NCI-H446 (cell line): ENCODE measurements around the gene TMEM217.
A peak's percentile ranks its signal among the peaks of the same experiment; 100 is the strongest.
"Not testable (repeated sequence)": the region's sequence is repeated elsewhere in the genome, so short reads cannot be mapped to it uniquely, and the experiment has no call there.

ENCODE experiments used
- DNase-seq, 2 experiments: peaks; one replicate each; lab custom pipeline; 2025; lab: John Stamatoyannopoulos, UW

The TMEM217 gene

DNA sequence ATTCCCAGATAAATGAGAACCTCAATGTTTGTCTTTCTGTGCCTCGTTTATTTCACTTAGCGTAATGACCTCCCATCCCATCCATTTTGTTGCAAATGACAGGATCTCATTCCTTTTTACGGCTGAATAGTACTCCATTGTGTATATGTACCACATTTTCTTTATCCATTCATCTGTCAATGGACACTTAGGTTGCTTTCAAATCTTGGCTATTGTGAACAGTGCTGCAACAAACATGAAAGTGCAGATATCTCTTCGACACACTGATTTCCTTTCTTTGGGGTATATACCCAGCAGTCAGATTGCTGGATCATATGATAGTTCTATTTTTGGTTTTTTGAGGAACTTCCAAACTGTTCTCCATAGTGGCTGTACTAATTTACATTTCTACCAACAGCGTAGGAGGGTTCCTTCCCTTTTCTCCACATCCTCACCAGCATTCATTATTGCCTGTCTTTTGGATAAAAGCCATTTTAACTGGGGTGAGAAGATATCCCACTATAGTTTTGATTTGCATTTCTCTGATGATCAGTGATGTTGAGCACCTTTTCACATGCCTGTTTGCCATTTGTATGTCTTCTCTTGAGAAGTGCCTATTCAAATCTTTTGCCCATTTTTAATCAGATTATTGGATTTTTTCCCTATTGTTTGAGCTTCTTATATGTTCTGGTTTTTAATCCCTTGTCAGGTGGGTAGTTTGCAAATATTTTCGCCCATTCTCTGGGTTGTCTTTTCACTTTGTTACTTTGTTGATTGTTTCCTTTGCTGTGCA, 71.8 kb downstream of the TMEM217 start:
- not testable (repeated sequence) for DNase-seq

DNA sequence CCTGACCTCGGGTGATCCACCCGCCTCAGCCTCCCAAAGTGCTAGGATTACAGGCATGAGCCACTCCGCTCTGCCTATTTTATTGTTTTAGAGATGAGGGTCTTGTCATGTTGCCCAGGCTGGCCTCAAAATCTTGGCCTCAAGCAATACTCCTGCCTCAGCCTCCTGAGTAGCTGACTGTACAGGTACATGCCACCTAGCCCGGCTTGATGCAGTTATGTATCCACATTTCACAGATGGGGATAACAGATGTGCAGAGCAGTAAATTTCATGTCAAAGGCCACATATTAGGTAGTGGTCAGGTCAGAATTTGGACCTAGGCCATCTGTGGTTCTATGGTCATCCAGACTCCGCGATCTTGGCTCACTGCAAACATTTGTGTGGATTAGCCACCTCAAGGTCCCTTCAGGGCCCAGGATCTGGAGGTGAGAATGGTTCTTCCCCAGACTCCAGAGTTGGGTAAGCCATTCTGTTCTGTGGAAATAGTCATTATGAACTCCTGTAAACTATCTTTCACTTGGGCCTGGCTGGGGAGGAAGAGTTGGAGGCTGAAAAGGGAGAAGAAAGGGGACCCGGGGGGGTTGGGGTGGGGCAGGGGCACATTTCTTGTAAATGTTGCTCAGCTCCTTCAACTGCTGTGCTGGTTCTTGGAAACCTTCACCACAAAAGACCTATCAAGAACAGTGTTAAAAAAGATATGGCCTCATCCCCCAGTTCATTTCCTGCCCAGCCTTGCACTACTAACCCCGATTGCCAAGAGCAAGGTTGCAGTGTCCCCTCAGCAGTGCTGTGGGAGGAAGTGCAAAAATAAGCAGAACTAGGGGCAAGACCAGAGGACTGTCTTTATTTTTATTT, 75.0 kb downstream of the TMEM217 start:
- no peak for DNase-seq

DNA sequence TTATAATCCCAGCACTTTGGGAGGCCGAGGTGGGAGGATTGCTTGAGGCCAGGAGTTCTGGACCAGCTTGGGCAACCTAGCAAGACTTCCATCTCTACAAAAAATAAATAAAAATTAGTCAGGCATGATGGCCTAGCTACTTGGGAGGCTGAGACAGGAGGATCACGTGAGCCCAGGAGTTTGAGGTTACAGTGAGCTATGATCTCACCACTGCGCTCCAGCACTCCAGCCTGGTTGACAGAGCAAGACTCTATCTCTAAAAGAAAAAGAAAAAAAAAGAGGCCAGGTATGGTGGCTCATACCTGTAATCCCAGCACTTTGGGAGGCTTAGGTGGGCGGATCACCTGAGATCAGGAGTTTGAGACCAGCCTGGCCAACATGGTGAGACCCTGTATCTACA, 77.3 kb downstream of the TMEM217 start:
- not testable (repeated sequence) for DNase-seq

DNA sequence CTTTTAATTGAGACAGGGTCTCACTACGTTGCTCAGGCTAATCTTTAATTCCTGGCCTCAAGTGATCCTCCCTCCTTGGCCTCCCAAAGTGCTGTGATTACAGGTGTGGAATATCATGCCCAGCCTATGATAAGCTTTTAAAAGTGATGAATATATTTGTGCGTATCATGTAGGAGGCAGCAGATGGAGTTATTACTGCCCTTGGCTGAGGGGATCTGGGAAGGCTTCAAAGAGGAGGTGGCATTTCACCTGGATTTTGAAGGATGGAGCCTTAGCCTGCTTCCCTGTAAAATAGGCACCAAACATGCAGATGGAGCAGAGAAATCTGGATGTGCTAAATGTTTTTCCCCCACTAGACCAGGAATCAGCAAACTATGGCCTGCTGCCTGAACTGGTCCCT, 77.9 kb downstream of the TMEM217 start:
- DNase-seq, result no peak

DNA sequence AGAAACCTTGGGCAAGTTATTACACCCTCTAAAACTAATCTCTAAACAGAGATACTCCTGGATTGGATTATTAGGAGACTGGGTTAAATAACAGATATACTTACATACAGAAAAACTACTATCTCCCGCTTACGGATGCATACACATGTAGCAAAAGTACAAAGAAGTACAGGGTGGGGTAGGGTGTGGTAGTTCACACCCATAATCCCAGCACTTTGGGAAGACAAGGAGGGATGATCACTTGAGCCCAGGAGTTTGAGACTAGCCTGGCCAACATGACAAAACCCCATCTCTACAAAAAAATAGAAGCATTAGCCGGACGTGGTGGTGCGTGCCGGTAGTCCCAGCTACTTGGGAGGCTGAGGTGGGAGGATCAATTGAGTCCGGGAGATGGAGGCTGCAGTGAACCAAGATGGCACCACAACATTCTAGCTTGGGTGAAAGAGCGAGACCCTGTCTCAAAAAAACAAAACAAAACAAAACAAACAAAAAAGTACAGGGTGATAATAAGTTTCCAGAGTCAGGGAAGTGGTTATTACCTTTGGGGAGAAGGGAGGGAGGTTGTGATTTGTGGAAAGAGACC, 79.9 kb downstream of the TMEM217 start:
- no peak for DNase-seq

DNA sequence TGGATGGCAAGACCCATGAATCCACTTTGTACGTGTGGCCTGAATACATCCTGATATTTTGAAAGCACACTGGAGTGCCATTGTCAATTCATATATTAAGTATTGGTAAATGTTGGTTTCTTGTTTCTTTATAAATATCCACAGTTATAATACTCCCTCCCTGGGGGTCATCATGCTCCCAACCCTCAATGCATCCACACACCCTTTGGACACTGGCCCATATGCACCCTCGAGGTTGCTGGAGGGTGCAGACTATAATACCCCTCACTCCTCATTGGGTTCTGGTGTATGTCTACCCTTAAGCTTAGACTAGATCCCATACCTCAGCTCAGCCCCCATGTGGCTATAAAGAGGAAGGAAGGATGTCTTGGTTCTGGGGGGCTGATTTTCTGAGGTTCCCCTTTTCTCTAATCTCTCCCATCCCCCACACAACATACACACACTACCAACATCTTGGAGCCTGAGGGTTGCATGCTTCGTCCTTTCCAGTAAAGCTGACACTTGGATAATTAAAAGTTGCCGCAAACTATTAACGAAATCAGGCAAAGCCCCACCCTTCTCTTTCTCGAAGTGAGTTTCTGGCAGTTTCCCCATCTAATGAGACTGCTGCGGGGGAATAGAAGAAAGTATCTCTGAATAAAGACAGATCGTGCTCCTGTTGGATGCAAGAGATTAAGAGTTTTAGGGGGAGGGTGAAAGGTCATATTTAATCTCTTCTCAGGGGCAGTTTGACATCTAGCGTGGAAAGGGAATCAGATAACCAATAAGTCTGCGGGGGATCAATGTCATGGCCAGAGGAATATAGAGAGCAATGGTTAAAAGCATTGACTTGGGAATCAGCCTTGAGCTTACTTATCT, 80.6 kb downstream of the TMEM217 start:
- DNase-seq, result no peak

DNA sequence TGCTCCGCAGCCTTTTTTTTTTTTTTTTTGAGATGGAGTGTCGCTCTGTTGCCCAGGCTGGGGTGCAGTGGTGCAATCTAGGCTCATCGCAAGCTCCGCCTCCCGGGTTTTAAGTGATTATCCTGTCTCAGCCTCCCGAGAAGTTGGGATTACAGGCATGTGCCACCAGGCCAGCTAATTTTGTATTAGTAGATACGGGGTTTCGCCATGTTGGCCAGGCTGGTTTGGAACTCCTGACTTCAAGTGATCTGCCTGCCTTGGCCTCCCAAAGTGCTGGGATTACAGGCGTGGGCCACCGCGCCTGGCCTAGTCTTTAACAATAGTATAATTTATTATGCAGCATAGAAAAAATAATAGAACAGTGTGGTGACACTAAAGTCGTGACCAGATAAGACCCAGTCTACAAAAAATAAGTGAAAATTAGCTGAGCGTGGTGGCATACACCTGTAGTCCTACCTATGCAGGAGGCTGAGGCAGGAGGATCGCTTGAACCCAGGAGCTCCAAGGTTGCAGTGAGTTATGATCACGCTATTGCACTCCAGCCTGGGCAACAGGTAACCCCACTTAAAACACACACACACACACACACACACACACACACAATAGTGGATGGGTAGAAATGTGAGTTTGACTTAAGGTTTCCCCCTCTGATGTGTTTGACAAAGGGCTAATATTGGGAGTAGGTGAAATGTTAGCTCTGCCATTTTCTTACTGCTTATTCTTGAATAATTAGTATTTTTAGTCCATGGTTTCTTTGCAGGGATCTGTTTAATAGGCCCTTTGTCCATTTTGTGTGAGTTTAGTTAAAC, 81.5 kb downstream of the TMEM217 start:
- DNase-seq, result no peak

DNA sequence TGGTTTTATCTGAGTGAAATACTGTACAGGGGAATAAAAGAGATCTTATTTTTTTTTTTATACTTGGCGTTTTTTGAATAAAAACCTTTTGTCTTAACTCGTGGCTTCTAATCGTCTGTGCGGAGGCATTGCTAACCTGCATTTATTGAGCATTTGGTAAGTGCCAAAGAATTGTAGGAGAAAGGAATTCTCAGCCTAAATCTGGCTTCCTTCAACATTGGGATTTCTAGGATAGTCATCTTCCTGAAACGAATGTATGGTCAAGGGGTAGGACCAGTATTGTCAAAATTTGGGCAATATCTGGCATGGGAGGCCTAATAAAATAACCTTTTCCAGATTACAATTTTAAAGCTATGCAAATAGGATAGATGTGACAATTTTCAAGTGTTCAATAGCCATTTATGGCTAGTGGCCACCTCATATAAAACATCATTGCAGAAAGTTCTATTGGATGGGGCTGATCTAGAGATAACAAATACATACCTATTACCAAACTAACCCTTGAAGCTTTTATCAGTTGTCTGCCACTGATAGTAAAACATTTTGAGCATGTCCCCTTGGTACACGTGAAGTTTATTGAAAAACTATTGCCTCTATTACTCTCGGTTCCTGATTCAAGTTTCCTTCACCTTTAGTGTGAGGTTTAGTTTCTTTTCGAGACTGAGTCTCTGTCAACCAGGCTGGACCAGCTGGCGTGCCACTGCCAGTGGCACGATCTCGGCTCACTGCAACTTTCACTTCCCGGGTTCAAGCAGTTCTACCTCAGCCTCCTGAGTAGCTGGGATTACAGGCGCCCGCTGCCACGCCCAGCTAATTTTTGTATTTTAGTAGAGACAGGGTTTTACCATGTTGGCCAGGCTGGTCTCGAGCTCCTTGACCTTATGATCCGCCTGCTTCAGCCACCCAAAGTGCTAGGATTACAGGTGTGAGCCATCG, 82.3 kb downstream of the TMEM217 start:
- no peak for DNase-seq

DNA sequence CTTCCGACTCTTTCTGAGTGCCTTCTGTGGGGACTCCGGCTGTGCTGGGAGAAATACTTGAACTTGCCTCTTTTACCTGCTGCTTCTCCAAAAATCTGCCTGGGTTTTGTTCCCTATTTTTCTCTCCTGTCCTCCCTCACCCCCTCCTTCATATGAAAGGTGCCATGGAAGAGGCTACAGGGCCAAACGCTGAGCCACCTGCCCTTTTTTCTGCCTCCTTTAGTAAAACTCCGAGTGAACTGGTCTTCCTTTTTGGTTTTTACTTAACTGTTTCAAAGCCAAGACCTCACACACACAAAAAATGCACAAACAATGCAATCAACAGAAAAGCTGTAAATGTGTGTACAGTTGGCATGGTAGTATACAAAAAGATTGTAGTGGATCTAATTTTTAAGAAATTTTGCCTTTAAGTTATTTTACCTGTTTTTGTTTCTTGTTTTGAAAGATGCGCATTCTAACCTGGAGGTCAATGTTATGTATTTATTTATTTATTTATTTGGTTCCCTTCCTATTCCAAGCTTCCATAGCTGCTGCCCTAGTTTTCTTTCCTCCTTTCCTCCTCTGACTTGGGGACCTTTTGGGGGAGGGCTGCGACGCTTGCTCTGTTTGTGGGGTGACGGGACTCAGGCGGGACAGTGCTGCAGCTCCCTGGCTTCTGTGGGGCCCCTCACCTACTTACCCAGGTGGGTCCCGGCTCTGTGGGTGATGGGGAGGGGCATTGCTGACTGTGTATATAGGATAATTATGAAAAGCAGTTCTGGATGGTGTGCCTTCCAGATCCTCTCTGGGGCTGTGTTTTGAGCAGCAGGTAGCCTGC, 83.2 kb downstream of the TMEM217 start:
- DNase-seq, result no peak

DNA sequence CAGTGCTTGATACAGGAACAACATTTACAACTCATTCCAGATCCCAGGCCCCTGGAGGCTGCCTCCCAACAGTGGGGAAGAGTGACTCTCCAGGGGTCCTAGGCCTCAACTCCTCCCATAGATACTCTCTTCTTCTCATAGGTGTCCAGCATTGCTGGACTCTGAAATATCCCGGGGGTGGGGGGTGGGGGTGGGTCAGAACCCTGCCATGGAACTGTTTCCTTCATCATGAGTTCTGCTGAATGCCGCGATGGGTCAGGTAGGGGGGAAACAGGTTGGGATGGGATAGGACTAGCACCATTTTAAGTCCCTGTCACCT, 83.8 kb downstream of the TMEM217 start:
- no peak for DNase-seq

DNA sequence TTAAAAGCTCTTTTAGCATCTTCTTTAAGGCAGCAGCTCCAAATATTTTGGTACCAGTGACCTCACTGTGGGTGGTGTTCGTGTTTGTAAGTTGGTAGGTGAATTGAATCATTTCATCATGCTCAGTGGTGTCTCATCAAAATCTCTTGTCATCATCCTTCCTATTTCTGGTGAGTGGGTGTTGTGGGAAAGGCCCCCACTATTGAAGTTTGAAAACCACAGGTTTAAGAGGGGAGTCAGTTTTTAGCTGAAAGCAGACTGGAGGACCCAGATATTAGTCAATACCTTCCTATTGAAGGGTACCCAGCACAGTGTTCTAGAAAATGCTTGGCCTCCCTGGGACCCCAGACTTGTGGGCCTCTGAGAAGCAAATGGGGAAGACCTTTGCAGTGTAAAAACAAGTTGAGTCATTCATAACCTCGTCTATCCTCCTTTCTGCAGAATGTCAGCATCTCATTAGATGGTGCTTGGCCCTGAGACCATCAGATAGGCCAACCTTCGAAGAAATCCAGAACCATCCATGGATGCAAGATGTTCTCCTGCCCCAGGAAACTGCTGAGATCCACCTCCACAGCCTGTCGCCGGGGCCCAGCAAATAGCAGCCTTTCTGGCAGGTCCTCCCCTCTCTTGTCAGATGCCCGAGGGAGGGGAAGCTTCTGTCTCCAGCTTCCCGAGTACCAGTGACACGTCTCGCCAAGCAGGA, 84.3 kb downstream of the TMEM217 start:
- no peak for DNase-seq

DNA sequence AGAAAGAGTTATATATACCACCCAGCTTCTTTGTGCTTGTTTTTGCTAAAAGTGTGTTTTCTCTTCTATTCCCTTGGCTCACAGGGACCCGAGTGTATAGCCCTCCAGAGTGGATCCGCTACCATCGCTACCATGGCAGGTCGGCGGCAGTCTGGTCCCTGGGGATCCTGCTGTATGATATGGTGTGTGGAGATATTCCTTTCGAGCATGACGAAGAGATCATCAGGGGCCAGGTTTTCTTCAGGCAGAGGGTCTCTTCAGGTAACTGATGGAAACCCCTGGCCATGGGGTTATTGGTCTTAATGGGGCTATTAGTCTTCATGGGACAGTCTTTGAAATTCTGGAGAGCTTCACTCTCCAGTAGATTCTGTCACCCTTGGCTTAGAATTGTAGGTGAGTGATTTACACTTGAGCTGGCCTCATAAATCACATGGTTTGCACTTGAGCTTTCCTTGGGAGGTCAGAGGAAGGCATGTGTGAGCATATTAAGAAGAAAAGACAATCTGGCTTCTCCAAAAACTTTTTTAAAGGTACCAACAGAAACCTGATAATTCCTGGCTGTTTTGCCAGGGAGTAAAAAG, 84.9 kb downstream of the TMEM217 start:
- no peak for DNase-seq

DNA sequence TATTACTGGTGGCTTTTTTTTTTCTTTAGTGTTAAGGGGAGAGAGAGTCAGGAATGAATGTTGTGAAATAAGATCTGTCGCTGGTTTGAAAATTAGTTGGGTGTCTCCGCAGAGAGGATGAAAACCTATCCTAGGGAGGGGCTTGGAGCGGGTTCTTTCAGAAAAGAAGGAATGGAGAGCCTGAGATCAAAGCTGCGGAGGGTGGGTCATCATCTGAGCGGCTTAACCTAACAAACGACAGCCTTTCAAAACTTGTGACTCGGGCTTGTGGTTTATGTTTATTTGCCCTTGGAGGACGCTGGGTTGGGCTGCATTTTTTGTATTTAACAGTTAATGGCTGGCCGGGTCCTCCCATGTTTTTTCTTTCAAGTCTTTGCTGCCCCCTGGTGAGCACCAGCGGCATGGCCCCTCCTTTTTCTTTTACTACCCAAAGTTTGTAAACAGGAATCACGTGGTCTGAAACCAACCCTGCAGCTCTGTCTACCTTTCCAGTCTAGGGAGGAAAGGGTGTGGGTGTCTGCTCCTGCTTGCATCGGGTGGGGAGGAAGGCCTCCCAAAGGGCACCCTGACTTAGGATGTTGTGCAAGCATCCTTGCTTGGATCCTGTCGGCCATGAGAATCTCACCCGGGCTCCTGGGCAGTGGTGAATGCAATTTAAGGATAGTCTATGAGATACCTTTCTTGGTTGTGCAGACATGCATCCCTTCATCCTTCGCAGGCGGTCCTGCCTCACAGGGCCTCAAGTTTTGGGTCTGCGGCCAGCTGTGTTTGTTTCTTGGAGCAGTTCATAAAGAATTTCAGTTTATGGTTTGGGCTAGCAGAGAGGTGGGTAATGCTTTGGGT, 85.8 kb downstream of the TMEM217 start:
- peak; percentile 82 to 86 for DNase-seq

DNA sequence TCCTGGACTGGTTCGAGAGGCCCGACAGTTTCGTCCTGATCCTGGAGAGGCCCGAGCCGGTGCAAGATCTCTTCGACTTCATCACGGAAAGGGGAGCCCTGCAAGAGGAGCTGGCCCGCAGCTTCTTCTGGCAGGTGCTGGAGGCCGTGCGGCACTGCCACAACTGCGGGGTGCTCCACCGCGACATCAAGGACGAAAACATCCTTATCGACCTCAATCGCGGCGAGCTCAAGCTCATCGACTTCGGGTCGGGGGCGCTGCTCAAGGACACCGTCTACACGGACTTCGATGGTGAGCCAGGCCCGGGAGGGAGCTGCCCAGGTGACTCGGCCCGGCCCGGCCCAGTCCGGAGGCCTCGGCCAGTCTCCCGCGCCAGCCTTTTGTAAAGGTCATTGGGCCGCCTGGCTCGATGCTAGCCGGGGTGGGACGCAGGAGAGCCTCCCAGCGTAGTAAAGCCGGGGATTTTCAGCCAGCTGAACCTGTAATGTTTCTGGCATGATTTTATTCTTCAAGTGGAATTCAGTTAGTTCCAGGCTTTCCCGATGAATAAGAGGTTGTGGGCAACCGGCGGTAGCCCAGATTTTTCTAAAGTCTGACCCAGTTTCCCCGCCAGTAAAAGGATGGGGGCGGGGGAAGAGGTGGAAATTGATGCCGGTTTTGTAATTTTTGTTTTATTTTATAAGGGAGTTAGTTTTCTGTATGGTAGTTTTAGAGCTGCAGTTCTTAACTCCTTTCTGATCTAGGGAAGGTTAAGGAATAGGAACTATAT, 86.6 kb downstream of the TMEM217 start:
- peak; percentile 10 to 39 for DNase-seq

DNA sequence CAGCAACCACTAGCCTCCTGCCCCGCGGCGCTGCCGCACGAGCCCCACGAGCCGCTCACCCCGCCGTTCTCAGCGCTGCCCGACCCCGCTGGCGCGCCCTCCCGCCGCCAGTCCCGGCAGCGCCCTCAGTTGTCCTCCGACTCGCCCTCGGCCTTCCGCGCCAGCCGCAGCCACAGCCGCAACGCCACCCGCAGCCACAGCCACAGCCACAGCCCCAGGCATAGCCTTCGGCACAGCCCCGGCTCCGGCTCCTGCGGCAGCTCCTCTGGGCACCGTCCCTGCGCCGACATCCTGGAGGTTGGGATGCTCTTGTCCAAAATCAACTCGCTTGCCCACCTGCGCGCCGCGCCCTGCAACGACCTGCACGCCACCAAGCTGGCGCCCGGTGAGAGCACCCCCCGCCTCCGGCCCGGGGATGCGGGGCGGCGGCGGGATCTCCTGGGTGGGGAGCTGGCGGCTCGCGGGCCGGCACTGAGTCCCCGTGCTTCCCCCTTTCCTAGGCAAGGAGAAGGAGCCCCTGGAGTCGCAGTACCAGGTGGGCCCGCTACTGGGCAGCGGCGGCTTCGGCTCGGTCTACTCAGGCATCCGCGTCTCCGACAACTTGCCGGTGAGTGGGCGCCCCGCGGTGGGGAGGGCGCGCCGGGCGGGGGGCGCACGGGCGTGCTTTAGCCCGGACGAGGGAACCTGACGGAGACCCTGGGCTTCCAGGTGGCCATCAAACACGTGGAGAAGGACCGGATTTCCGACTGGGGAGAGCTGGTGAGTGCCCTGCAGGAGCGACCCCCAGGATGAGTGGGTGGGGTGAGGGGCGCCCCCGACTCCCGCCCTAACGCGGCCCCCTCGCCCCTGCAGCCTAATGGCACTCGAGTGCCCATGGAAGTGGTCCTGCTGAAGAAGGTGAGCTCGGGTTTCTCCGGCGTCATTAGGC, 87.4 kb downstream of the TMEM217 start:
- DNase-seq, result peak in 1 of 2 experiments; percentile 29
